Measurements from ENCODE around the gene LCN2.

LCN2 gene

DNA sequence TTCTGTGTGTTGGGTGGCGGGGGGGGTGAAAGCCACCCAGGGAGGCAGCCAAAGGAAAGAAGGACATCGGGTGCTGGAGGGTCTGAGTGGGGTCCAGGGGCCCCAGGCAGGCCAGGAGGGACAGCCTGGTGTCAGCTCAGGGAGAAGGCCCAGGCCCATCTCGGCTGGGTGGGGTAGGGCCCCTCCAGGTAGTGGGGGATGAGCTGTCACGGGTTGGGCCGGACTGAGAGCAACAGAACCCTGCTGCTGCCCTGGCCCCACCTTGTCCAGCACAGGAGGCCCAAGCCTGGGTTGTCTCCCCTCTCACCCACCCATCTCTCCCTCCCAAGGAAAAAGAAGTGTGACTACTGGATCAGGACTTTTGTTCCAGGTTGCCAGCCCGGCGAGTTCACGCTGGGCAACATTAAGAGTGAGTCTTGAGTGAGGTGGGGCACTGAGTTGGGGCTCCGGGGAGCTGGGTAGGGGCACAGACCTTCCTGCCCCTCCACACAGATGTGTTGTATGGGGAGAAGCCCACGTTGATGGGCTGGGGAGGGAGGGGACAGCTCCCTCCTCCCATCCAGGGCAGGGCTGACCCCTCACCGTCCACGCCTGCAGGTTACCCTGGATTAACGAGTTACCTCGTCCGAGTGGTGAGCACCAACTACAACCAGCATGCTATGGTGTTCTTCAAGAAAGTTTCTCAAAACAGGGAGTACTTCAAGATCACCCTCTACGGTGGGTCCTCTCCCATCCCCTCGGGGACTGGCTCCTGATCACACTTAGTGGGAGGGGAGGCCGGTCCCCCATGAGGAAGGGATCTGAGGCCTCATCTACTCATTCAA lies 2.3 kb downstream of the LCN2 start:
- no peak for DNase-seq

DNA sequence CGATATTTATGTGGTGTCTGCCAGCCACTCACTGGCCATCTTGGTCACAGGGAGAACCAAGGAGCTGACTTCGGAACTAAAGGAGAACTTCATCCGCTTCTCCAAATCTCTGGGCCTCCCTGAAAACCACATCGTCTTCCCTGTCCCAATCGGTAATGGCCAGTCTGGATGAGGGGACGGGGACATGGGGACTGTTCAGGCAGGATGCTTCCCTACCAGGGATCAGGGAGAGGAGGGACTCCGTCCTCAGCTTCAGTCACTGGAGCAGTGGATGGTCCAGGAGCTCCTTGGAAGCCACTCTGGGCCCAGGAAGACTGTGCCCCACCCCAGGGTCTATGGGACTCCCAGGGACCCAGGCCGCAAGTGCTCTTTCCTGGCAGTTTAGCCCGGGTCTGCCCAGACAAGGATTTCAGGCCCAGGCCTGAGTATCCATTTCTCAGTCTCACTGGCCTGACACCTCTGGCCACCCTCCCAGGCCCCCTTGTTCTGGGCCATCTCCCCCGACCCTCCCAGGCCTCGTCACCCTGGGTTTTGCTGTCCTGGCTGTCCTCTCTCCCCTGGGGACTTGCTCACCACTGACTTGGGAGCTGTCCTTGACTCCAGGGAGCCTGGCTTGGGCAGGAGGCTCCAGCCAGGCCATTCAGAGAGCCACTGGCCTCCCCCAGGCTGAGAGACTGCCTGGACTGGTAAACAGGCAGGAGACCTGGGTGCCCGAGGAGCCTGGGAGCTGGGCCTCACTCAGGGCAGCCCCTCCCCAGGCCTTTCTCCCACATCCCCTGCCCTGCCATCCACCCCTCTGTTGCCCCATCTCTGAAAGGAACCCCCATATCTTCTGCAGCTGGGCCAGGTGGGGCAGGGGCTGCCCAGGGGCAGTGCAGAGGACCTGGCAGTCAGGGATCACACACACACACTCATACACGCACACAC lies 3.1 kb downstream of the LCN2 start:
- no peak for DNase-seq

DNA sequence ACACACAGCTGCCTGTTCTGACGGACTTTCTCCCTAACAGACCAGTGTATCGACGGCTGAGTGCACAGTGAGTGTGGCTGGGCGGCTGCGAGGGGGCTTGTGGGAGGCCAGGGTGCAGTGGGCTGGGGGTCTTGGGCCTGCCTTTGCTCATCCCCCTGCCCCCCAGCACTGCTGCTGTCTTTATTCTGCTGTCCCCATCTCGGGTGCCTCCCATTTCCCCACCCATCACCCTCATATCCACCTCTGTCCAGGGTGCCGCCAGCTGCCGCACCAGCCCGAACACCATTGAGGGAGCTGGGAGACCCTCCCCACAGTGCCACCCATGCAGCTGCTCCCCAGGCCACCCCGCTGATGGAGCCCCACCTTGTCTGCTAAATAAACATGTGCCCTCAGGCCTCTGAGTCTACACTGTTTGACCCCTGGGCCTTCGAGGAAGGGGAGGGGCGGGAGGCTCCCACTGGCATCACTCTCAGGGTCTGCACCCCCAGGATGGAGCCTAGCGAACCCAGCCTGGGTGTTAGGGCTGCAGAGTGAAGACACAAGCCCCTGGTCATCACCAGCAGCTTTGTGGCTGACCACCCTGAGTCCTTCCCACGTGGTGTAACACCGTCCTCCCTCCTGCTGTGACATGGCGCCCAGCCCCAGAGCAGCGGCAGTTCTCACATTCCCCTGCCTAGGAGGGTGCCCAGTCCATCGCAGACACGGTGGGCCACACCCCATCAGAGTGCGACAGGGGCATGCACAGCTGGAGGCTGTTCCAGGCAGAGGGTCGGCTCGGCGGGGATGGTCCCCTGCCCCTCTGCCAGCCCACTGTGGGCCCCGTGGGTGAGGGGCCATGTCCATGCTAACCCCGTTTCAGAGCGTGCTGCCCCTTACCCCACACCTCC lies 4.0 kb downstream of the LCN2 start:
- no peak for DNase-seq

DNA sequence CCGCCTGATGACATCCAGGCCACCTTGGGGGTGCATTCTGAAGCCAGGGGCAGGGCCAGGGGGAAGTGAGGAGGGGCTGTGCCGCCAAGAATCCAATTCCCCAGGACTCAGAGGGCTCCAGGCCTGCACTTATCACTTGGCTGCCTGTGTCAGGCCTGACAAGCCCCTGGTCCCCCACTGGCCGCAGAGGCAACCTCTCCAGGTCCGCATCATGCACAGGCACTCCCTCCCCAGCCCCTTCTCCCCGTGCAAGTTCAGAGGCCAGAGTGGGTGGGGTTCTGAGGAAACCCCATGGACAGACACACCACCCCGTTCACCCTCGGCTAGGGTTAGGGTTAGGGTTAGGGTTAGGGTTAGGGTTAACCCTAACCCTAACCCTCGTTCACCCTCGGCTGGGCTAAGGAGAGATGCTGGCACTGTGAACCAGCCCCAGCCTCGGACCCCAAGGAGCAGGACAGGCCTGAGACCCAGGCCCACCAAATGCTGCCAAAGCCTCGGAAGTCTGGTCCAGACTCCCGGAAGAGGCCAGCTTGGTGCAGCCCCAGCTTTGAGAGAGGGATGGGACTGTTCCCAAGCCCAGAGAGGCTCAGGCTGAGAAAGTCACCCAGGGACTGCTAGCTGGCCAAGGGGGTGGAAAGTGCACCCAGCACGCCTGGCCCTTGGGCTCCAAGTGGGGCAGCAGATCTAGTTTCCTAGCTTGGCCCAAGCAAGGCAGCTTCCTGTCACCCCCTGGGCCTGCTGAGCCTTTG lies 4.9 kb downstream of the LCN2 start:
- DNase-seq = no peak

DNA sequence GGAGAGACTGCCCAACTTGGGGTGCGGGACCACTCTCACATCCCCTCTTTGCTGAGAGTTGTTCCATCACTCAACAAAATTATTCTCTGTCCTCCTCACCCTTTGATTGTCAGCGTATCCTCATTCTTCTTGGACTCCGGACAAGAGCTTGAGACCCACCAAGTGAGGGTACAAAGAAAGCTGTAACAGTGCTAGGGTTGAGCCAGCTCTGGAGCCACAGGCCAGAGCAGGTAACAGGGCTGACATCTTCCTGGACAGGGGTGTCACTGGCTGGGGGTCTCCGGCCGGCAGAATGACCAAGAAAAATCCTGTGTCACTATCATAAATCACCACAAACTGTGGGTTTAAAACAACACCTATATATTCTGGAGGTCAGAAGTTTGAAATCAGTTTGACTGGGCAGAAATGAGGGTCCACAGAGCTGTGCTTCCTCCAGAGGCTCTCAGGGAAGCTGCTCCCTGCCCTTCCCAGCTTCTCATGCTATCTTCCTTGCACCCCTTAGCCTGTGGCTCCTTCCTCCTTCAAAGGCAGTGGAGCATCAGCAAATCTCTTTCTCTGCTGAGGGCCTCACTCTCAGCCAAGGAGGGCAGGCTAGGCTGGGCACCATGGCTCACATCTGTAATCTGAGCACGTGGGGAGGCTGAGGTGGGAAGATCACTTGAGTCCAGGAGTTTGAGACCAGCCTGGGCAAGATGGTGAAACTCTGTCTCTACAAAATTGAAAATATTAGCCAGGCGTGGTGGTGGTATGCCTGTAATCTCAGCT lies 6.7 kb downstream of the LCN2 start:
- DNase-seq = no peak

DNA sequence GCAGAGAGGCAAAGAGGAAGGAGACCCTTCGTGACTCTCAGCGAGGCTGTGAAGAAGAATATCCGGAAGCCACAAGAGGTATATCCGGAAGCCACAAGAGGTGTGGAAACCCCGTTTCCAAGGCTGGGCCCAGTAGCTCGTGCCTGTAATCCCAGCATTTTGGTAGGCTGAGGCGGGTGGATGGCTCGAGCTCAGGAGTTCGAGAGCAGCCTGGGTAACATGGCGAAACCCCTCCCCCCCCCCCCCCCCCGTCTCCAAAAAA lies 10.2 kb downstream of the LCN2 start:
- DNase-seq = peak; percentile 58

DNA sequence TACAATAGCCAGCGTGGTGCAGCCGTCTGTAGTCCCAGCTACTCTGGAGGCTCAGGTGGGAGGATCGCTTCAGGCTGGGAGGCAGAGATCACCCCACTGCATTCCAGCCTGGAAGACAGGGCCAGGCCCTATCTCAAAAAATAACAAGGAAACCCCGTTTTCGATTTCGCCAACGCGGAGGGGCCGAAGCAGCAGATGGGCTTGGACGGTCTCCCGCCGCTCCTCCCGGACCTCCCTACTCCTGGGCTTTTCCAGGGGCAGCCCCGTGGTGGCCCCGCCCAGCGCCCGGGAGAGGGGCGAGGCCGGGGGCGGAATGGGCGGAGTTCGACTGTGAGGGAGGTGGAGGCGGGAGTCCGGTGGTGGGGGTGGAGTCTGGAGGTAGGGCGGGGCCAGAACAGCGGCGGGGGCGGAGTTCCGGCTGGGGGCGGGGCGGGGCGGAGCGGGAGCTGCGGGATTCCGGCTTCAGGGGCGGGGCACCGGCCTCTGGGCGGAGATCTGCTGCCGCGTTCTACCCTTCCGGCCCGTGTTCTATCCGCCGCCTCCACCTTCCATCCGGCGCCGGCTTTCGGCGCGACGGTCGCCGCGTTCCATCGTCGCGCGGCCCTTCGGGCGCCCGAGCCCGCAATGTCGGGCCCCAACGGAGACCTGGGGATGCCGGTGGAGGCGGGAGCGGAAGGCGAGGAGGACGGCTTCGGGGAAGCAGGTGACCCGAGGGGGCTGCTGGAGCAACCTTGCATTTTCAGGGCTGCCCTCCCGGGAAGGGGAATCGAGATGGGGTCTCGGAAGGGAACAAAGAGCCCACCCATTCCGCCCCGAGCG lies 10.7 kb downstream of the LCN2 start, which contains the start of gene BBLN:
BBLN (plus strand) TSS at position 482 of the 819 bp plus-strand sequence; CDS start at position 625, 143 bp downstream.
- peak; percentile 75 for DNase-seq

DNA sequence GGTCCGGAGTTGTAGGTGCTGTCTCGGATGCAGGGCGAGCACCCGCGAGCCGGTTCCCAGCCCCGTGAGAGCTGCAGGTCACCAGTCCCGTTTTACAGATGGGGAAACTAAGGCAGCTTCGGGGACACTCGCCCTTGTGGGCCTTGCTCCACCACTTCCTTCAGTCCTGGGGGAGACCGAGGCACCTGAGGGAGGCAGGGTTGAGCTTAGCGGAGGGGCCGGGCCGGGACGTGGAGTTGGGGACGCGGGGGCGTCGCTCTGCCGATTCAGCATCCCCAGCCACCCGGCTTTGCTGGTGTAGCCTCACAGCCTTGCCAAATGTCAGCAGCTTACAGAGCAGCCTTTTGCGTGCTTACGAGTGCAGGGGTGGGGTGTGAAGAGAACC lies 11.3 kb downstream of the LCN2 start:
- no peak for DNase-seq

DNA sequence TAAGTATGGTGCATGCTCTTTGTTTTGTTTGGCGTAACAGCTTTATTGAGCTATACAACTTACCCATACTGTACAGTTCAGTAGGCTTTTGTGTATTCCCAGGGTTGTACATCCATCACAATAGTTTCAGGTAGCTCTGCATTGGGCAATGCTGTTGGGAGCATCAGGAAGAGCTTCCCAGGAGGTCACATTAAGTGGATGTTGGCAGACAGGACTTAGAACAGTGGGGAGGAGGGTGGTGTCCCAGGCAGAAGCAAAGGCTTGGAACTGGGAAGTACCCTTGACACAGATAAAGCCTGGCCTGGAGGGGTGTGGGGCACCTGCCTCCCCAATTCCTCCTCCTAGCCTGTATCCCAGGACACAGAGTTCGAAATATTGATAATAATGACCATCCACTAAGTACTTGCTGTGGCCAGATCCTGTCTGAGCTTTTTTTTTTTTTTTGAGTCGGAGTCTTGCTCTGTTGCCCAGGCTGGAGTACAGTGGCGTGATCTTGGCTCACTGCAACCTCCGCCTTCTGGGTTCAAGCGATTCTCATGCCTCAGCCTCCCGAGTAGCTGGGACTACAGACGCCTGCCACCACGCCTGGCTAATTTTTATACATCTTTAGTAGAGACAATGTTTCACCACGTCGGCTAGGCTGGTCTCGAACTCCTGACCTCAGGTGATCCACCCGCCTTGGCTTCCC lies 12.1 kb downstream of the LCN2 start:
- no peak for DNase-seq

DNA sequence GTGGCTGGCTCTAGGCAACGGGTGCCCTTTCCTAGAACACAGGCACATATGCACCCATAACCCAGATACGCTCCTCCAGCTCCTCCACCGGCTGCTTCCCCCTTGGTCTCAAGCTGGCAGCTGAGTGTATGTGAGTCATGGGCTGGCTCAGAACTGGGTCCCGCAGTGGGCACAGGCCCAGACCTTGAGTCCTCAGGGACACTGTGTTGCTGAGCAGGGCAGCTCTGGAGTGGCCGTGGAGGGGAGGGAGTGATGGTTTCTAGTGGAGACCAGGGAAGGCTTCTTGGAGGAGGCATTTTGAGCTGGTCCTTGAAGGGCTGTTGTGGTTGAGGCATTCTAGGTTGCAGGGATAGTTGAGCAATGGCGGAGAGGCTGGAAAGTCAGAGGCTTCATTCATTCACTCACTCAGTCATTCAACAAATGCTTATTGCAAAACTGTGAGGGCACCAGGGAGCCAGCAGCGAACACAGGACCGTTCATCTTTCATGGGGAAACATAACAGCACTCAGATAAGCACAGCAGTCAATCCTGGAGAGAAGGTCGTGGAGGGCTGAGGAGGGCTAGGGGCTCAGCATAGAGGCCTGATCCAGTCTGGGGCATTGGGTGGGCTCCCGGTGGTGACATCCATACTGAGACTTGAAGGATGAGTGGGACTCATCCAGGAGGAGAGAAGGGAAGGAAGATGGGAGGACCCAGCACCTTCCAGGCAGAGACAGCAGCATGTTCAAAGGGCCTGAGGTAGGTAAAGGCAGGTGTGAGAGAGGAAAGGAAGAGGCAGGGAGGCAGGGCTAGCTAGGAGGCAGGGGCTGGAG lies 13.2 kb downstream of the LCN2 start:
- DNase-seq = no peak

DNA sequence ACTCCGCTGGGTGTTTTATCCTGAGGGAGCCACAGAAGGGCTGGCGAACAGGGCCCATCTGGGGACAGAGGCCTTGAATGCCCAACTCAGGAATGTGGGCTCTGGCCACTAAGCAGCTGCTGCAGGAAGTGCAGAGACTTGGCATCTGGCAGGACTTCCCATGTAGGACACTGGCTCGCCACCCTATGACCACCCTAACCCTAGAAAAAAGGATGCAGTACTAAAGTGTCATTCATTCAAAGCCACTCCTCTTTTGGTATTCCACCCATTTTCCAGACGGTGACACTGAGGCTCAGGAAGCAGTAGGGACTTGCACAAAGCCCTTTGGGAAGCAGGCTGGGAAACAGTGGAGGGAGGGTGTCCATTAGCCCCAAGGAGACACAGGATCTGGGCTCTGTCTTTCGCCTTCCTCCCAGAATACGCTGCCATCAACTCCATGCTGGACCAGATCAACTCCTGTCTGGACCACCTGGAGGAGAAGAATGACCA lies 13.8 kb downstream of the LCN2 start:
- DNase-seq = no peak

DNA sequence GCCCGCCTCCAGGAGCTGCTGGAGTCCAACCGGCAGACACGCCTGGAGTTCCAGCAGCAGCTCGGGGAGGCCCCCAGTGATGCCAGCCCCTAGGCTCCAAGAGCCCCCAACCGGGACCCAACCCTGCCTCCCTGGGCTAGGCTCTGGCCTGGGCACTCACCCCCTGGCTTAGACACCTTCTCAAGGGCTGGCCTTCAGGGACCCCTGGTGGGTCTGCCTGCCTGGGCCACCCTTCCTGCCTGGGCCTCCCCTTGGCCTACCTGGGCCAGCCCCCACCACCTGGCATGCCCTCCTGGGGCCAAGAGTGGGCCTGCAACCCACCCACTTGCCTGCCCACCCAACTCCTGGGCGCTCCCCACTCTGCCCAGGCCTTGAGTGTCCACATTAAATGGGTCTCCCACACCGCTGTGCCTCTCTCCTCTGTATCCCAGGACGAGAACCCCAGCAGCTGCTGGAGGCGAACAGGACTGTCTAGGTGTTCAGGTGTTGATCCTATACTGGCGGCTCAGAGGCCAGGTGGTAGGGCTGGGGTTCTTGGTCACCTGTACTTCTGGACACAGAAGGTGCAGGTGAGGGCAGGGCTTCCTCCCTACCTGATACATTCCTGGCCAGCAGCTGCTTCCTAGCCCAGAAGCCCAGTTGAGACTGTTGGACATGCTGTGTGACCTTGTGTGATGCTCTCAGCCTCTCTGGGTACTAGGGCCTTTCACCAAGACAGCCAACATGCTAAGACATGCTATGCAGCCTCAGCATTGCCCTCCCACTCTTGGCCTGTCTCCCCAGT lies 14.5 kb downstream of the LCN2 start:
- DNase-seq = no peak

DNA sequence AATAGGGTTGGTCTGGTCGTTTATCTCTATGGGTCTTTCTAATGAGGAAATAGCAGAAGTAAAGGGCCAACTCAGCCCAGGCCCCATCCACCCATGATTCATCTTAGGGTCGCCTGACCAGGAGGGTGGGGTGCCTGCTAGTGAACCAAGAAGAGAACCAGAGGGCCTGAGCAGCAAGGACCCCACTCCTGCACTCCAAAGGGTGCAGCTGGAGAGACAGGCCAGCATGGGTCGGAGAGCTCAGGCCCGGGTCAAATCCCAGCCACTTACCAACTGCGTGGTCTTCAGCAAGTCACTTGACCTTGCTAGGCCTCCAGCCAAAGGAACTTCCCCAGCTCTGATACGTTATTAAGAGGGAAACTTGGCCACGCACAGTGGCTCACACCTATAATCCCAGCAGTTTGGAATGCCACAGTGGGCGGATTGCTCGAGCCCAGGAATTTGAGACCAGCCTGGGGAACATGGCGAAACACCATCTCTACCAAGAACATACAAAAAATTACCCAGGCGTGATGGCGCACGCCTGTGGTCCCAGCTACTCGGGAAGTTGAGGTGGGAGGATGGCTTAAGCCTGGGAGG lies 15.1 kb downstream of the LCN2 start:
- DNase-seq = peak; percentile 25

DNA sequence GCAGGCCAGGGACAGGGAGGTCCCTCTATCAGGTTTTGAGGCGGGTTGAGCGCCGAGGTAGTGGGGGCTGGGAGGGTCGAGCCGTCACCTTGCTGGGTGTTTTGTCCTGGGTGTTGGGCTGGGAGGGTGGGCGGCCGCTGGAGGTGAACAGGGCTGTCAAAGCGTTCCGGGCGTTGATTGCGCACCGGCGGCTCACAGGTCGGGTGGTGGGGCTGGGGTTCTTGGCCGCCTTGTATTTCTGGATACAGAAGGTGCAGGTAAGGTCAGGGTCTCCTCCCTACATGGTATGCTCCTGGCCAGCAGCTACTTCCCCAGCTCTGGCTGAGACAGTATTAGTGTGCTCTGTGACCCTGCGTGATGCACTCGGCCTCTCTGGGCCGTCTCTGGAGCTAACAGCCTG lies 16.9 kb downstream of the LCN2 start:
- DNase-seq = no peak

DNA sequence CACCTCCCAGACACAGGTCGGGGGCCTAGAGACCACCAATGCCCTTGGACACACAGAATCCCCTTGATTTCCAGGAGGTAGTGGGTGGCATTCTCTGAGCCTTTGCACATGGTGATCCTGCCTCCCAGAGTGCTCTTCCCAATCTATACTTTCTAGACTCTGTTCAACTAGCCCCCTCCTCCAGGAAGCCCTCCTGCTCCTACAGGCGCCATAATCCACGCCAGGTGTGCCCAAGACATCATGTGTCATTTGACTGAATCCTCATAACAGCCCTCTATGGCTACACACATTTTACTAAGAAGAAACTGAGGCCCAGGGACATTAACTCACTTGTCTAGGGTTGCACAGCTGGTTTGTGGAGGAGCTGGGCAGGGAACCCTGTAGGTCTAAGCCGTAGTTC lies 18.0 kb downstream of the LCN2 start:
- DNase-seq = no peak

DNA sequence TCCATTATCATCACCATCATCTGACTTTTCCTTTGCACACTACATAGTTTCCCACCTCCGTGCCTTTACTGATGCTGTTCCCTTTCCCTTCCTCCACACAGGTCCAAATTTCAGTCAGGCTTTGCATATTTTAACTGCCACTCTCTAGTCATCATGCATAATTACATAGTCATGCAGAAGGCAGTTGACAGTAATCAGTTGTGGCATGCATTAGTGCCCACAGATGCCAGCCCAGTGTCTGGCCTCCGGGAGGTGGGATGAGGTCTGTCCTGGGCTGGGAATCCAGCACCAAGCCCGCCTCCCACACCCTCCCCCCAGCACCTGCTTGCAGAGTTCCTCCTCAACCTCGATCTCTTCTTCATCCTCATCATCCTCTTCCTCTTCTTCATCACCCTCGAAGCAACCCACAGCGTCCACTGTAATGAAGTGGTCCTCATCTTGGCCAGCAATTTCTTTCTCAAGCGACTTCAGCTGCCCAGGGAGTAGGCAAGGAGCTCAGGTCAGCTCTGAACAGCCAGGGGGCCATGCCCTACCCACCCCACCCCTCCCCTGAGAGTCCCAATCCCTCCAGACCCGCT lies 19.6 kb downstream of the LCN2 start:
- no peak for DNase-seq

DNA sequence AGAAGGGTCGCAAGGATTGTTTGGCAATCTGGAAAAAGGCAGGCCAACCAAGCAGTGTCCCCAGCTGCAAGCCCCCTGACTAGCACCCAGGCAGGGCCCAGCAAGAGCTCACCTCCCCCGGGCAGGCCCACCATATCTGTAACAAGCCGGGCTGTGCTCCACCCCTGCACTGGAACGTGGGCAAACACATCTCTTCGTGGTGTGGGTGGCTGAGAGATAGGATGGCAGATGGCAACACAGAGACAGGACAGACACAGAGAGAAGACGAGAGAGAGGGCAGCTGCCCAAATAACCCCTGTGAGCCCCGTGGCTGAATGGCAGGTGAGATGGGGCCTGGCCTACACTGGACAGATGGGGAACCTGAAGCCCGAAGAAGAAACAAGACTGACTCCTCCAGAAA lies 20.2 kb downstream of the LCN2 start:
- no peak for DNase-seq
